ENCODE results near the gene YAF2.

Gene YAF2

GRCh38 chr12:42201063-42201462 is 37.0 kb downstream of the YAF2 start:
- Histone ChIP-seq H3K4me1 (ENCODE audit: insufficient read depth, poor library complexity, severe bottlenecking) (peaks cover 6% of the 10 kb centered on the region), H3K4me3 (ENCODE audit: severe bottlenecking) (no peak overlapping the region), H3K27me3 (ENCODE audit: insufficient read depth, poor library complexity, severe bottlenecking) (no peaks in the 10 kb centered on the region), H3K36me3 (ENCODE audit: low read depth) (no peaks in the 10 kb centered on the region), H3K27ac (ENCODE audit: poor library complexity, severe bottlenecking) (no peak overlapping the region), H3K9me3 (ENCODE audit: severe bottlenecking) (no peaks in the 10 kb centered on the region)
- DNase-seq (ENCODE audit: low spot score) (no peak), ATAC-seq (ENCODE audit: low read depth) (no peak)
- TF ChIP-seq, protein P1, sequence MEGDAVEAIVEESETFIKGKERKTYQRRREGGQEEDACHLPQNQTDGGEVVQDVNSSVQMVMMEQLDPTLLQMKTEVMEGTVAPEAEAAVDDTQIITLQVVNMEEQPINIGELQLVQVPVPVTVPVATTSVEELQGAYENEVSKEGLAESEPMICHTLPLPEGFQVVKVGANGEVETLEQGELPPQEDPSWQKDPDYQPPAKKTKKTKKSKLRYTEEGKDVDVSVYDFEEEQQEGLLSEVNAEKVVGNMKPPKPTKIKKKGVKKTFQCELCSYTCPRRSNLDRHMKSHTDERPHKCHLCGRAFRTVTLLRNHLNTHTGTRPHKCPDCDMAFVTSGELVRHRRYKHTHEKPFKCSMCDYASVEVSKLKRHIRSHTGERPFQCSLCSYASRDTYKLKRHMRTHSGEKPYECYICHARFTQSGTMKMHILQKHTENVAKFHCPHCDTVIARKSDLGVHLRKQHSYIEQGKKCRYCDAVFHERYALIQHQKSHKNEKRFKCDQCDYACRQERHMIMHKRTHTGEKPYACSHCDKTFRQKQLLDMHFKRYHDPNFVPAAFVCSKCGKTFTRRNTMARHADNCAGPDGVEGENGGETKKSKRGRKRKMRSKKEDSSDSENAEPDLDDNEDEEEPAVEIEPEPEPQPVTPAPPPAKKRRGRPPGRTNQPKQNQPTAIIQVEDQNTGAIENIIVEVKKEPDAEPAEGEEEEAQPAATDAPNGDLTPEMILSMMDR (IDR thresholded peaks at IDR 0.05; ENCODE audit: poor library complexity, severe bottlenecking), result no peak

DNA sequence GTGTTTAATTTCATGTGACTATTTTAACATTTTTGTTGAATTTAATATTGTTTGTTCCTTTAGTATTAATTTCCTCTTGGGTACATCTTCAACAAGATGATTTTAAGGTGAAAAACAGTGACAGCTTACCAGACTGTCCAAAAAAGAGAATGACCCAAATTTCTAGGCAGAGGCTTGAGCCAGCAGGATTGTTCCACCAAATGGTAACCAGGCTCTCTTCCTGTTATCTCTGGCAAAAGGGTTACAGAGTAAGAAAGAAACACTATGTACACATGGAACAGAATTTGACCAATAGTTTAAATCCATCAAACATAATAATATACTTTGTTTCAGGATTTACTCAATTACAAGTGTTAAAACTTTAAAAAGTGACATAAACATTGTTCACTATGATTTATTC is 39.0 kb downstream of the YAF2 start:
- Histone ChIP-seq H3K27me3 (ENCODE audit: insufficient read depth, poor library complexity, severe bottlenecking) (no peaks in the 10 kb centered on the region), H3K4me1 (ENCODE audit: insufficient read depth, poor library complexity, severe bottlenecking) (peaks cover 6% of the 10 kb centered on the region), H3K9me3 (ENCODE audit: severe bottlenecking) (no peaks in the 10 kb centered on the region), H3K4me3 (ENCODE audit: severe bottlenecking) (no peak overlapping the region), H3K27ac (ENCODE audit: poor library complexity, severe bottlenecking) (no peak overlapping the region), H3K36me3 (ENCODE audit: low read depth) (no peaks in the 10 kb centered on the region)
- DNase-seq (ENCODE audit: low spot score) (no peak), ATAC-seq (ENCODE audit: low read depth) (no peak)
- TF ChIP-seq, protein P1 (IDR thresholded peaks at IDR 0.05; ENCODE audit: poor library complexity, severe bottlenecking), result no peak

DNA sequence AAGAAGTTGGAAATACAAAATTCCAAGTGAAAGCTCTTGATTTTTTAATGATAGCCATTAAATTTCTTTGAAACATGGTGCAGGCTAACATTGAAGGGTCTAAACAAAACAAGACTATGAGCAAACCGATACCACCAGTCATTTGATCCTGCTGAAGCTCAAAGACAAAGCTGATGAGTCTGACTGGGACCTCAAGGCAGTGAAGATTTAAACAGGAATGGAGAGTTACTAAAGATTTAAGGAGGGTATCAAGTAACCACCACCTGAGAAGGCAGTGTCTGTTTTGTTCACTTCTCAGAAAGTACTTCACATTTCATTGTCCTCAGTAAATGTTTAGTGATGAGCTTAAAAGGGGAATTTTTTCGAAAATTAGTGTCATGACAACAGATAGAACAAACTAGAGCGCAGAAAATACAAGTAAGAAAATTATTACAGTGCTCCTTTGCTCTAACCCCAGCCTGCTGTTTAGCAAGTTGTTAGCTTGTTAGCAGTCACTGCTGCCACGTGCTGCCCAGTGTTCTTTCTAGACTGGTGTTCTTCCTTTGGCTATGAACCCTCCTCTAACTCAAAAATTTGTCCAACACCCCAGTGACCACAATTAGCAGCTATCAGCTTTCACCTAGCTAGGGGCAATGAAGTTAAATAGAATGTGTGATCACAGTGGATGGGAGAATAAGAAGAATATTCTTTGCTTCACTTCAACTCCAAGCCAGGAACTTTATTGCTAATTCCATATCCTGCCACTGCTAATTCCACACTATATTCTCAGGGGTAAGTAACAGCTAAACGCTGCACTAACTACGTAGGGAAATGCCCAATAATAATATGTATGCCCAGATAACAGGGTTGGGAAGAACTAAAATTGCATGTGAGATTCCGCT is 41.1 kb downstream of the YAF2 start:
- Histone ChIP-seq H3K9me3 (ENCODE audit: severe bottlenecking) (no peaks in the 10 kb centered on the region), H3K36me3 (ENCODE audit: low read depth) (no peaks in the 10 kb centered on the region), H3K27me3 (ENCODE audit: insufficient read depth, poor library complexity, severe bottlenecking) (no peaks in the 10 kb centered on the region), H3K4me3 (ENCODE audit: severe bottlenecking) (no peak overlapping the region), H3K27ac (ENCODE audit: poor library complexity, severe bottlenecking) (no peak overlapping the region), H3K4me1 (ENCODE audit: insufficient read depth, poor library complexity, severe bottlenecking) (no peaks in the 10 kb centered on the region)
- TF ChIP-seq, protein P1 (IDR thresholded peaks at IDR 0.05; ENCODE audit: poor library complexity, severe bottlenecking), result no peak
- ATAC-seq (ENCODE audit: low read depth) (no peak), DNase-seq (ENCODE audit: low spot score) (no peak)

DNA sequence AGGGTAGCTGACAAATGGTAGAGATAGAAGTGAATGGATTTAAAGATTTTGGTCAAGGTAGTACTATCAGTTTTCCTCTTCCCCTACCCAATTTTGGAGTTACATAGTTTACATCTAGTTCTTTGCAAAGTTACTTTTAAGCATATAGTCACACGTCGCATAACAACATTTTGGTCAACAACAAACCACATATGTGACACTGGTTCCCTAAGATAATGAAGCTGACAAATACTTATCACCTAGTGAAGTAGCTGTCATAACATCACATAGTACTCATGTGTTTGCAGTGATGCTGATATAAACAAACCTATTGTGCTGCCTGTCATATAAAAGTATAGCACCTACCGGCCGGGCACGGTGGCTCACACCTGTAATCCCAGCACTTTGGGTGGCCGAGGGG is 45.4 kb downstream of the YAF2 start:
- no peaks in the 10 kb centered on the region for H3K27me3 ChIP-seq (ENCODE audit: insufficient read depth, poor library complexity, severe bottlenecking)
- peaks cover 2% of the 10 kb centered on the region; the same call in 1 of the 2 replicates for H3K36me3 ChIP-seq (ENCODE audit: low read depth)
- no peaks in the 10 kb centered on the region for H3K9me3 ChIP-seq (ENCODE audit: severe bottlenecking)
- TF ChIP-seq, protein P1 (IDR thresholded peaks at IDR 0.05; ENCODE audit: poor library complexity, severe bottlenecking), result no peak
- no peak for ATAC-seq (ENCODE audit: low read depth)
- H3K4me3 ChIP-seq (ENCODE audit: severe bottlenecking), result no peak overlapping the region
- no peak overlapping the region for H3K27ac ChIP-seq (ENCODE audit: poor library complexity, severe bottlenecking)
- no peaks in the 10 kb centered on the region for H3K4me1 ChIP-seq (ENCODE audit: insufficient read depth, poor library complexity, severe bottlenecking)
- DNase-seq (ENCODE audit: low spot score), result no peak

- no peak overlapping the region for H3K4me3 ChIP-seq (ENCODE audit: severe bottlenecking)
- H3K4me1 ChIP-seq (ENCODE audit: insufficient read depth, poor library complexity, severe bottlenecking), result no peaks in the 10 kb centered on the region
- DNase-seq (ENCODE audit: low spot score) (no peak), ATAC-seq (ENCODE audit: low read depth) (no peak)
- no peaks in the 10 kb centered on the region for H3K9me3 ChIP-seq (ENCODE audit: severe bottlenecking)
- no peaks in the 10 kb centered on the region for H3K27me3 ChIP-seq (ENCODE audit: insufficient read depth, poor library complexity, severe bottlenecking)
- H3K36me3 ChIP-seq (ENCODE audit: low read depth), result peaks cover 3% of the 10 kb centered on the region; the same call in 1 of the 2 replicates
- no peak overlapping the region for H3K27ac ChIP-seq (ENCODE audit: poor library complexity, severe bottlenecking)
- TF ChIP-seq, protein P1 (IDR thresholded peaks at IDR 0.05; ENCODE audit: poor library complexity, severe bottlenecking), result no peak
Measured at GRCh38 chr12:42192258-42192657, 45.8 kb downstream of the YAF2 start.

Data from RWPE2 (cell line).